Fibroblast of lung (primary cell): ENCODE results near the gene EFCAB8. TPM values are rescaled to one million over a fixed set of nuclear protein-coding genes. Genes with fewer than 3 reads are reported as not detected.
"Not testable (repeated sequence)": the region's sequence is repeated elsewhere in the genome, so short reads cannot be mapped to it uniquely, and the experiment has no call there.

Experiments used
- DNase-seq, 2 donors: peaks; one replicate each; pipeline versions ENCODE4 v3.0.0 to v3.0.0-alpha.2; 2010; ENCODE audit warnings: low read depth in 2 of 2
- H2AFZ ChIP-seq: 2 replicates; pipeline ENCODE4 v1.5.1; 2012; ENCODE audit warnings: low read length, control low read depth, inconsistent platforms
- H3K27ac ChIP-seq: 2 replicates; pipeline ENCODE4 v1.5.1; 2011; ENCODE audit warnings: low read length, control low read depth; ENCODE audit not compliant: insufficient read depth
- H3K27me3 ChIP-seq: 2 replicates; pipeline ENCODE4 v1.5.1; 2011; ENCODE audit warnings: mild to moderate bottlenecking, low read length; ENCODE audit not compliant: control insufficient read depth, insufficient read depth
- H3K36me3 ChIP-seq: 2 replicates; pipeline ENCODE4 v1.5.1; 2011; ENCODE audit warnings: low read length; ENCODE audit not compliant: control insufficient read depth, insufficient read depth
- H3K4me1 ChIP-seq: 2 replicates; pipeline ENCODE4 v1.5.1; 2011; ENCODE audit warnings: low read length; ENCODE audit not compliant: control insufficient read depth, insufficient read depth; ENCODE audit errors: extremely low read depth
- H3K4me2 ChIP-seq: 2 replicates; pipeline ENCODE4 v1.5.1; 2011; ENCODE audit warnings: low read length, control low read depth; ENCODE audit not compliant: insufficient read depth; ENCODE audit errors: extremely low read depth
- H3K4me3 ChIP-seq, 4 experiments: fragments of 200-600 bp in 1 of 4; sonication (generic) in 1 of 4; replicated peaks in 1 of 4; 2 replicates each; pipeline ENCODE4 v1.5.1; 2011 to 2016; ENCODE audit warnings: low read length in 4 of 4, low read depth in 3 of 4, mild to moderate bottlenecking in 3 of 4, control low read depth in 2 of 4, inconsistent platforms in 1 of 4, mixed read lengths in 1 of 4; ENCODE audit not compliant: insufficient read depth in 1 of 4; ENCODE audit errors: control extremely low read depth in 1 of 4
- H3K79me2 ChIP-seq: 2 replicates; pipeline ENCODE4 v1.5.1; 2012; ENCODE audit warnings: mild to moderate bottlenecking, low read length, inconsistent platforms; ENCODE audit not compliant: control insufficient read depth, insufficient read depth
- H3K9ac ChIP-seq: 2 replicates; pipeline ENCODE4 v1.5.1; 2011; ENCODE audit warnings: mild to moderate bottlenecking, low read length, control low read depth; ENCODE audit not compliant: insufficient read depth
- H3K9me3 ChIP-seq: 2 replicates; pipeline ENCODE4 v1.5.1; 2012; ENCODE audit warnings: low read depth, low read length; ENCODE audit not compliant: control insufficient read depth, insufficient read depth
- H4K20me1 ChIP-seq: 2 replicates; pipeline ENCODE4 v1.5.1; 2011; ENCODE audit warnings: low read length; ENCODE audit not compliant: control insufficient read depth, insufficient read depth; ENCODE audit errors: extremely low read depth
- EZH2 ChIP-seq: IDR thresholded peaks from 2 replicates; pipeline ENCODE4 v1.5.1; 2012; ENCODE audit warnings: low read length, control low read depth, mild to moderate bottlenecking; ENCODE audit errors: missing control alignments
- polyA plus RNA-seq, 2 donors: library from polyadenylated mRNA; depleted of rRNA in 1 of 2; stranded (reverse) in 1 of 2; unstranded in 1 of 2; fragments of >200 nt; gene quantifications; 2 replicates each; pipeline ENCODE4 v1.2.1, GENCODE V29; 2011 to 2012; ENCODE audit warnings: missing spikeins in 1 of 2
- total RNA-seq: library from RNA; depleted of rRNA; stranded (reverse); fragments of >200 nt; gene quantifications from 2 replicates; pipeline ENCODE4 v1.2.1, GENCODE V29; 2014
- TF ChIP-seq, protein P1 (sequence below), 2 donors: IDR thresholded peaks in 1 of 2; conservative IDR thresholded peaks in 1 of 2; 1 replicate in 1 of 2; 2 replicates in 1 of 2; pipeline ENCODE4 v1.5.1; 2011 to 2012; ENCODE audit warnings: low read length in 2 of 2, control low read depth in 1 of 2, inconsistent platforms in 1 of 2, low read depth in 1 of 2, mild to moderate bottlenecking in 1 of 2

EFCAB8 gene
- total and polyA plus RNA-seq, 2 donors (not counting 1 experiment from before 2014, with no cell fraction given) = under 0.01 TPM; not detected in 1

DNA sequence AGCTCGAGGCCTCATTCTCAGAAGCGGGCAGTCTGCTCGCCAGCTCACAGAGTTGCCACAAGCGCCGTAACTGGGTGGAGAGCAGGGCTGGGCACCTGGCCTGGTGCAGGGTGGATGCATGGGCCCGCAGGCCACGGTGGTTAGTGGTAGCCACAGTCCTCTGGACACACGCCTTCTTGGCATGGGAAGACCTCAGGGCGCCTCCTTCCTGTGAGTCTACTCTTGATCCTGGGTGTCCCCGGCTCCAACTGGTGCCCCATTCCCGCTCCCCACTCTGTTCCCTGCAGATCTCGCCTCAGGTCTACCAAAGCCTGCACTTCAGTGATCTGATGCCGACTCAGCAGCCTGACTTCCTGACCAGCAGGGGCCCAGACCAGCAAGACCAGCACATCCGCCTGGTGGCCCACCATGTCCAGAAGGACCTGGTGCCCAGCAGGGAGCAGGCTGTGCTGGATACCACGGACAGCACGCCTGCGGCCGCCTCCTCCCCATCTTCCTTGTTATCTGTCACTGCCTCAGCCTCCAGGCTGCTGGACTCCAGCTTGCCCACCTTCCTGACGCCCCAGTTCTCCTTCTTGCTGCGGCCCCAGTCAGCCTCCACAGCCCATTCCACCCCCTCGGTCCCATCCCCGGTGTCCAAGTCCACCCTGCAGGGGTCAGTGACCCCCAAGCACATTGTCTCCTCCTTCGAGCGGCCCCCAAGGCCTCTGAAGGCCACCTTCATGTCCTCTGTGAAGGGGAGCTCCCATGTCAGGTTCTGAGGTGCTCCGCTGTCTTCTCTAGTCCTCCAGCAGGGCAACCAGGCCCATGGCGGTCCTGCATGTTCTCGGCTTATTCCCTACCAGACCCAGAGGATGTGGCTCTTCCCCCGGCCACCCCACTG lies 102.4 kb downstream of the EFCAB8 start:
- Histone ChIP-seq H4K20me1 (no peaks in the 10 kb centered on the region), H3K27me3 (no peaks in the 10 kb centered on the region), H3K4me3 (no peak overlapping the region), H3K79me2 (no peaks in the 10 kb centered on the region), H3K4me2 (no peak overlapping the region), H3K4me1 (no peaks in the 10 kb centered on the region), H3K9me3 (no peaks in the 10 kb centered on the region), H3K27ac (no peak overlapping the region), H3K9ac (no peak overlapping the region), H3K36me3 (no peaks in the 10 kb centered on the region), H2AFZ (no peak overlapping the region)
- no peak for DNase-seq
- no peak for TF ChIP-seq EZH2
- TF ChIP-seq, protein P1, sequence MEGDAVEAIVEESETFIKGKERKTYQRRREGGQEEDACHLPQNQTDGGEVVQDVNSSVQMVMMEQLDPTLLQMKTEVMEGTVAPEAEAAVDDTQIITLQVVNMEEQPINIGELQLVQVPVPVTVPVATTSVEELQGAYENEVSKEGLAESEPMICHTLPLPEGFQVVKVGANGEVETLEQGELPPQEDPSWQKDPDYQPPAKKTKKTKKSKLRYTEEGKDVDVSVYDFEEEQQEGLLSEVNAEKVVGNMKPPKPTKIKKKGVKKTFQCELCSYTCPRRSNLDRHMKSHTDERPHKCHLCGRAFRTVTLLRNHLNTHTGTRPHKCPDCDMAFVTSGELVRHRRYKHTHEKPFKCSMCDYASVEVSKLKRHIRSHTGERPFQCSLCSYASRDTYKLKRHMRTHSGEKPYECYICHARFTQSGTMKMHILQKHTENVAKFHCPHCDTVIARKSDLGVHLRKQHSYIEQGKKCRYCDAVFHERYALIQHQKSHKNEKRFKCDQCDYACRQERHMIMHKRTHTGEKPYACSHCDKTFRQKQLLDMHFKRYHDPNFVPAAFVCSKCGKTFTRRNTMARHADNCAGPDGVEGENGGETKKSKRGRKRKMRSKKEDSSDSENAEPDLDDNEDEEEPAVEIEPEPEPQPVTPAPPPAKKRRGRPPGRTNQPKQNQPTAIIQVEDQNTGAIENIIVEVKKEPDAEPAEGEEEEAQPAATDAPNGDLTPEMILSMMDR (conservative IDR thresholded peaks at IDR 0.05 in 1 of 2, IDR thresholded peaks at IDR 0.05 in 1 of 2; ENCODE audit: low read depth in 1 of 2, low read length in 2 of 2) = no peak

DNA sequence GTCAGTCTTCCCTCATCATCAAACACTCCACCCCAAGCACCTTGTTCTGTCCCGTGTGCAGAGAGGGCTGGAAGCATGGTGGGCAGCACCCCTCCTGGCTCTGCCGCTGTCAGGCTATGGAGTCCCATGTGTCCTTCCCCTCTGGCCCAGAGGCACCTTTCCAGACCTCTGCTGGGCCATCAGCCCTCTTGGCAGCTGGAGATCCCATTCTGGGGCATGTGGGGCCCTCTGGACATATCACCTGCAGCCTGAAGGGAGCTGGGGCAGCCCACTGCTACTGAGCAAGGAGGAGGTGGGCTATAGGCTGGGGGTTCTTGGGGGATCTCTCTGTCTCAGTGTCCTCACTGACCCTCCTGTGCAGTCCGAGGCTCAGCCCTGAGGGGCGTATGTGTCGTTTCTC lies 103.3 kb downstream of the EFCAB8 start:
- no peak for DNase-seq
- no peak overlapping the region for H3K9ac ChIP-seq
- no peaks in the 10 kb centered on the region for H3K4me1 ChIP-seq
- H3K27me3 ChIP-seq = no peaks in the 10 kb centered on the region
- TF ChIP-seq EZH2 = no peak
- TF ChIP-seq, protein P1 (conservative IDR thresholded peaks at IDR 0.05 in 1 of 2, IDR thresholded peaks at IDR 0.05 in 1 of 2; ENCODE audit: low read depth in 1 of 2, low read length in 2 of 2) = no peak
- H3K36me3 ChIP-seq = no peaks in the 10 kb centered on the region
- no peak overlapping the region for H3K4me2 ChIP-seq
- H3K79me2 ChIP-seq = no peaks in the 10 kb centered on the region
- H3K9me3 ChIP-seq = no peaks in the 10 kb centered on the region
- H3K4me3 ChIP-seq = no peak overlapping the region
- no peak overlapping the region for H2AFZ ChIP-seq
- no peak overlapping the region for H3K27ac ChIP-seq
- H4K20me1 ChIP-seq = no peaks in the 10 kb centered on the region

DNA sequence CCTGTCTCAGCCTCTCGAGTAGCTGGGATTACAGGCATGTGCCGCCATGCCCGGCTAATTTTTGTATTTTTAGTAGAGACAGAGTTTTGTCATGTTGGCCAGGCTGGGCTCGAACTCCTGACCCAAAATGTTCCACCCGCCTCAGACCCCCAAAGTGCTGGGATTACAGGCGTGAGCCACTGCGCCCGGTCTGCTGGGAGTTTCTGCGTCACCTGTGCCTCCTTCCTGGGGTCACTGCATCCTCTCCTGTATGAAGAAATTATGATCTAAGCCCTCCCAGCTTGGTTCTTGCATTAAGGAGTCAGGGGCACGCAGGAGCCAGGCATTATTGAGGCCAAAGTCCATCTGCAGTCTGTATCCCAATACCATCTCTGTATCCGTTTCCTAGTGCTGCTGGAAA lies 103.9 kb downstream of the EFCAB8 start:
- not testable (repeated sequence) for H3K4me2 ChIP-seq, H3K4me1 ChIP-seq, H2AFZ ChIP-seq, H3K79me2 ChIP-seq, H3K9ac ChIP-seq, H3K27ac ChIP-seq, H3K9me3 ChIP-seq, DNase-seq, H3K36me3 ChIP-seq, H4K20me1 ChIP-seq, H3K4me3 ChIP-seq, H3K27me3 ChIP-seq
